Dermis blood vessel endothelial cell (primary cell): ENCODE measurements around the gene OOSP4A. TPM values are rescaled to one million over a fixed set of nuclear protein-coding genes. Genes with fewer than 3 reads are reported as not detected.
"Not testable (repeated sequence)": the region's sequence is repeated elsewhere in the genome, so short reads cannot be mapped to it uniquely, and the experiment has no call there.

Experiments
- DNase-seq: peaks from one replicate; pipeline ENCODE4 v3.0.0; 2010
- total RNA-seq: library from RNA; depleted of rRNA; stranded (reverse); fragments of >200 nt; gene quantifications from 2 replicates; pipeline ENCODE4 v1.2.3, GENCODE V29; 2014

Gene OOSP4A
- total RNA-seq, 1 donor from 2014 or later: not detected

DNA sequence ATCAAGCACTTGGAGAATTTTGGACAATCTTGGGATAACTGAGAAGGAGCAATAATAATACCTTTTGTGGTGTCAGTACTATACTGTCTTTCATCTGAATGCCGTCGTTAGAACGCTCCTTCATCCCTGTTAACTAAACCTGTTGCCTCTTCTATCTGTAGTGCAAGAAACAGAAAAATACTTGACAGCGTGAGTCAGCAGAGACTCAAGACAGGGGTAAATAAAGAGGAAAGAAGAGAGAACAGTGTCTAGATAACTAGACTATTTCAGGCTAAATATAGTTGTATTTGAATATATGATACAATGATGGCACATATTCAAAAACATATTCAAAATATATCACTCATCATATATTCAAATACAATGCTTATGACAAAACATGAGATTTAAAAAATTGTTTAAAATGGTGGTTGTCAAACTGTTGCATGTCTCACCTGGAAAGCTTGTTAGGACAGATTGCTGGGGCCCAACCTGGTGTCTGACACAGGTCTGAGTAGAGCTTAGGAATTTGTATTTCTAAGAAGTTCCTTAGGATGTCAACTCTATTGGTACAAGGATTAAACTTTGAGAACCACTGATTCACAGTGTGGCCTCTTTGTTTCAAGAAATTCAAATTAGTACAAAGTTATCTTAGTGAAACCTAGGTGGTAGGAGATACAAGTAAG, 17.4 kb downstream of the OOSP4A start:
- DNase-seq: no peak

DNA sequence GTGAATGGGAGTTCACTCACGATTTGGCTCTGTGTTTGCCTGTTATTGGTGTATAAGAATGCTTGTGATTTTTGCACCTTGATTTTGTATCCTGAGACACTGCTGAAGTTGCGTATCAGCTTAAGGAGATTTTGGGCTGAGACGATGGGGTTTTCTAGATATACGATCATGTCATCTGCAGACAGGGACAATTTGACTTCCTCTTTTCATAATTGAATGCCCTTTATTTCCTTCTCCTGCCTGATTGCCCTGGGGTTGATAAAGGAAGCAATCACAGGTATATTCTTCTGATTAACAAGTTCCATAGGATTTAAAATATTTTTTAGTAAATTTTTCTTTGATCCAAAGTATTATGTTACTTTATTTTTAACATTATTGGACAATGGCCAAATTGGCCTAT, 18.2 kb downstream of the OOSP4A start:
- DNase-seq: not testable (repeated sequence)

DNA sequence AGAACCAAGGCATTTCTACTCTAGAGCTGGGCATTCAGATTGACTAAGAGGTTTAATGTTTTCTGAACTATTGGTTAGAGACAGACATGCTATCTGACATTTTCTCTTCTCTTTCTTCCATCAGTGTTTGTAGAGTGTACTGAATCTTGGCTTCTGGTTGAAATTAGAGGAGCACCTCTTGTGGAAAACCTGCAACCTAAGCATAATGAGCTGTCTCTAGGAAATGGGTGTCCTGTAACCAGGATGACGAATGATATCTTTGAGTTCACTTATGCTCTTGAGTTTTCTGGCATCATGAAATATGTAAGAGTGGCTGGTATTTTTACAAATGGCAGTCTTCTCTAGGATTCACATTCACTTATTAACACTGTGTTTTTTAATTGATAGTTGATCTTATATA, 19.4 kb downstream of the OOSP4A start:
- DNase-seq: no peak

DNA sequence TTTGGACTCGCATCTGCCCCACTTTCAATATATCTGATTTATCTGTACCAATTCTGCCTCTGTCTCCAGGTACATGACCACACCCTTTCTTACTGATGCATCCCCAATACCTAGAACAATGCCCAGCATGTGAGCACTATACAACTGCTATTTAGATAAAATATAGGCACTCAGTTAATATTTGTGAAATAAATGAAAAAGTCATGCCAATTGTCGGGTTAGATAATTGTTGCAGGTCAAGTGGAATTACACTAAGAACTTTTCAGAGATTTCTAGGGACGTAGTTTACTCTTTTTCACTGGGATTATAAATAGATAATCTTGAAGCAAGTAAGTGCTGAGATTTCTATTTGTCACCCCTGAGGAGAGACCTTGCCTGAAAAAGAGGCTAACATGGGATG, 20.5 kb downstream of the OOSP4A start:
- no peak for DNase-seq

DNA sequence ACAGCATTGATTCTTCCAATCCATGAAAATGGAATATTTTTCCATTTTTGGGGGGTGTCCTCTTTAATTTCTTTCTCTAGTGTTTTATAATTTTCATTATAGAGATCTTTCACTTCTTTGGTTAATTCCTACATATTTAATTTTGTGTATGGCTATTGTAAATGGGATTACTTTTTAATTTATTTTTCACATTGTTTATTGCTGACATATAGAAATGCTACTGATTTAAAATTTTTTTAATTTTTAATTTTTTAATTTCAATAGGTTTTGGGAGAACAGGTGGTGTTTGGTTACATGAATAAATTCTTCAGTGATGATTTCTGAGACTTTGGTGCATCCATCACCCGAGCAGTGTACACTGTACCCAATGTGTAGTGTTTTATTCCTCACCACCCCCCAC, 26.6 kb downstream of the OOSP4A start:
- no peak for DNase-seq

DNA sequence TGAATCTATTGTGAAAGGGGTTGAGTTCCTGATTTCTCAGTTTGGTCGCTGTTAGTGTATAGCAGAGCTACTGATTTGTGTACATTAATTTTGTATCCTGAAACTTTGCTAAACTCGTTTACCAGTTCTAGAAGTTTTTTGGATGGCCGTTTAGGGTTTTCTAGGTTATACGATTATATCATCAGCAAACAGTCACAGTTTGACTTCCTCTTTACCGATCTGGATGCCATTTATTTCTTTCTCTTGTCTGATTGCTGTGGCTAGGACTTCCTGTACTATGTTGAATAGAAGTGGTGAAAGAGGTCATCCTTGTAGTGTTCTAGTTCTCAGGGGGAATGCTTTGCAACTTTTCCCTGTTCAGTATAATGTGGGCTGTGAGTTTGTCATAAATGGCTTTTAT, 28.6 kb downstream of the OOSP4A start:
- DNase-seq: no peak

DNA sequence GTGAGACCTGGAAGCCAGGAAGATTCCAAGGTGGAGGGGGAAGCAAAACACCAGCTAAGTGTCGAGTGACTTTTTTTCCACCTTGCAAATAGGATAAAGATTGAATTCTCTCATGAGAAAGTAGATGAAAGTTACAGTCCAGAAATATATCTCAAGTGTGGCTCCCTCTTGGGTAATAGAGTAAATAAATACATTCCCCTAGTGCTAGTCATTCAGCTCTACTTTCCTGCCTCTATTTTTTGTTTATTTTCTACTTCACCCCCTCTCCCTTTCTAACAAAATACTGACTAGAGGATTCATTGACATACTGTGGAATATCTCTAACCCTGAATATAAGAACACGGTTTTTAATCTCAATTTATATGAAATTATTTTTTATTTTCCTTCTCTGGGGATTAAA, 34.0 kb downstream of the OOSP4A start:
- no peak for DNase-seq

DNA sequence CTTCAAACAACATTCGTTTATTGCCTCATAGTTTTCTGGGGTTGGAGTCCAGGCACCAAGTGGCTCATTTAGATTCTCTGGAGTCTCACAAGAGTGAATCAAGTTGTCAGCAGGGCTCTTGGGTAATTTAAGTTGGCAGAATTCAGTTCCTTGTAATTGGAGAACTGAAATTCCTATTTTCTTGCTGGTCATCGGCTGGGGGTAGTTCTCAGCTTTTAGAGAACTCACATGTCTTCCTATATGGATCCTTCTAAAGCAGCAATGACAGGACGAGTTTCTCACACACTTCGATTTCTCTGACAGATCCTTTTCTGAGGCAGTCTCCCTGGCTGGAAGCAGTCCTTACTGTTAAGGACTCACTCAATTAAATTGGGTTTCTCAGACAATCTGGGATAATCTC, 35.9 kb downstream of the OOSP4A start:
- no peak for DNase-seq

DNA sequence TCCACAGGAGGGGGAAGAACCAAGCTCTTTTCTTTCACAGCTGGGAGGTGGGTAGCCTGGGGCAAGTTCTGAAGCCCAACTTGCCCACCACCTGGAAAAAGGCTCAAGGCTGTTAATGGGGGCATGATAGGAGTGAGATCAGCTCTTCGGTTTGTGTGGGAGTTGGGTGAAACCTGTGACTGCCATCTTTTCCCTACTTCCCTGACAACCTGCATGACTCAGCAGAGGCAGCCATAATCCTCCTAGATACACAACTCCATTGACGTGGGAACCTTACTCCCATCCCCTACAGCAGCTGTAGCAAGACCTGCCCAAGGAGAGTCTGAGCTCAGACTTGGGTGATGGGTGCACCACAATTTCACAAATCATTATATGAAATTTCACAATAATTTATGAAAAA, 39.9 kb downstream of the OOSP4A start:
- no peak for DNase-seq

DNA sequence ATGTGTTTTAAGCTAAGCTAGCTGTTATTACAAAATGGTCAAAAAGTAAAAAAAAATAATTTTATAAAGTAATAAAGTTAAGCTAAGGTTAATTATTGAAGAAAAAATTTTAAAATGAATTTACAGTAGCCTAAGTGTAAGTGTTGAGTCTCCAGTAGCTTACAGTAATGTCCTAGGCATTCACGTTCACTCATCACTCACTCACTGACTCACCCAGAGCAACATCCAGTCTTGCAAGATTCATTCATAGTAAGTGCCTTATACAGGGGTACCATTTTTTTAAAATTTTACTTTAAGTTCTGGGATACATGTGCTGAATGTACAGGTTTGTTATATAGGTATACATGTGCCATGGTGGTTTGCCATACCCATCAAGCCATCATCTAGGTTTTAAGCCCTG, 41.5 kb downstream of the OOSP4A start:
- no peak for DNase-seq

DNA sequence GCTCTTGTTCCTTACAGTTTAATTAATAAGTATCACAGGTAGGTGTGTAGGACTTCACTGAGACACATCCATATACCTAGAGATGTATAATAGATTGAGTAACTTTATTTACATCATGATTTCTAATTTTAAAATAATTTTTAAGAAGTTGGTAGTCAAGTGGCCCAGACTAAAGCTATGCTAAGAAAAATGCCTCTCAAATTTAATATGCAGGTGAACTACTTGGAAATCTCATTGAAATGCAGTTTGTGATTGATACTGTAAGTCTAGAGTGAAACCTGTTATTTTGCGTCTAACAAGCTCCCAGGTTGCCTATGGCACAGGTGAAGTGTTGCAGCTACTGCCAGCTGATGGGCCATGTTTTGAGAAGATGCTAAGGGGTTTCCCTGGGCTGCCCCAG, 53.0 kb downstream of the OOSP4A start, which contains the start of gene OOSP4B:
Gene OOSP4B (plus strand): TSS at position 301 of the 400 bp plus-strand sequence.
- no peak for DNase-seq

DNA sequence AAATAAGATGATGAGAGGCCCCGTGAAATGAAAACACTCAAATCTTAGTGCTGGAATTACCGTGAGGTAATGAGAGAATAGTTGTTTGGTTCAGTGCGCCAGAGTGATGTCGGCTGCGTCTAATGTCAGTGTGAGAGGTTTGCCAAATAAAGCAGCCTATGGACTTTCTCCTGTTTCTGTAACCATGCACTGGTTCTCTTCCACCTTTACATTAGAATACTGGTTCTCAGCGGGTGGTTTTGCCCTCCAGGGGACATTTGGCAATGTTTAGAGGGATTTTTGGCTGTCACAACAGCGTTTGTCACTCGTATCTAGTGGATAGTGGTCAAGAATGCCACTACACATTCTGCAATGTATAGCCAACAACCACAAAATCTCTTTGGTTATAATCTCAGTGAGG, 54.2 kb downstream of the OOSP4A start:
- DNase-seq: no peak

Other genes starting within 250 kb of the OOSP4A start
- gene STX3, start 208.7 kb upstream of the OOSP4A start, total RNA-seq: 77.5 and 143 TPM in 2 replicates
- 35.9 and 44.5 TPM in 2 replicates for gene MRPL16, start 153.3 kb upstream of the OOSP4A start, total RNA-seq
- gene CBLIF, start 118.5 kb upstream of the OOSP4A start, total RNA-seq: not detected in 2 replicates
- 0.17 TPM in 1 of 2 replicates, not detected in the other for gene TCN1, start 97.5 kb upstream of the OOSP4A start, total RNA-seq
- not detected in 2 replicates for gene OOSP3, start 85.3 kb upstream of the OOSP4A start, total RNA-seq
- not detected in 2 replicates for gene OOSP1, start 25.6 kb upstream of the OOSP4A start, total RNA-seq
- gene OOSP4B, start 53.1 kb downstream of the OOSP4A start, total RNA-seq: not detected in 2 replicates
- gene OOSP2, start 76.4 kb downstream of the OOSP4A start, total RNA-seq: not detected in 2 replicates
- gene MS4A3, start 92.6 kb downstream of the OOSP4A start, total RNA-seq: not detected in 2 replicates
- not detected in 2 replicates for gene MS4A2, start 124.6 kb downstream of the OOSP4A start, total RNA-seq
- 1.3 and 6.0 TPM in 2 replicates for gene MS4A6A, start 219.1 kb downstream of the OOSP4A start, total RNA-seq